ENCODE data around the gene YEATS4.
"Not testable (repeated sequence)": the region's sequence is repeated elsewhere in the genome, so short reads cannot be mapped to it uniquely, and the experiment has no call there.

The YEATS4 gene

GRCh38 chr12:69359531-69360347, at the start of gene YEATS4:
Gene YEATS4, plus strand, starts transcription at chr12:69359743. Its CDS starts 230 bp downstream, at chr12:69359973.
- peak; percentile 80 to 82 for DNase-seq (ENCODE audit: low read depth in 2 of 2)

- DNase-seq (ENCODE audit: low read depth in 2 of 2), result no peak
Observed at GRCh38 chr12:69313209-69313608, 46.3 kb upstream of the YEATS4 start.

- not testable (repeated sequence) for DNase-seq (ENCODE audit: low read depth in 2 of 2)
Observed at GRCh38 chr12:69316784-69317183, 42.8 kb upstream of the YEATS4 start.

GRCh38 chr12:69317233-69317632, 42.3 kb upstream of the YEATS4 start:
- not testable (repeated sequence) for DNase-seq (ENCODE audit: low read depth in 2 of 2)

GRCh38 chr12:69318225-69318624, 41.3 kb upstream of the YEATS4 start:
- no peak for DNase-seq (ENCODE audit: low read depth in 2 of 2)

GRCh38 chr12:69321351-69321750, 38.2 kb upstream of the YEATS4 start:
- no peak for DNase-seq (ENCODE audit: low read depth in 2 of 2)

GRCh38 chr12:69324797-69325466, 34.6 kb upstream of the YEATS4 start:
- no peak for DNase-seq (ENCODE audit: low read depth in 2 of 2)

GRCh38 chr12:69328426-69328825, 31.1 kb upstream of the YEATS4 start:
- DNase-seq (ENCODE audit: low read depth in 2 of 2), result no peak

GRCh38 chr12:69329669-69330428, 29.7 kb upstream of the YEATS4 start:
- no peak for DNase-seq (ENCODE audit: low read depth in 2 of 2)

GRCh38 chr12:69330475-69331473, 28.8 kb upstream of the YEATS4 start:
- DNase-seq (ENCODE audit: low read depth in 2 of 2), result peak; percentile 17 to 33

GRCh38 chr12:69331519-69331908, 28.0 kb upstream of the YEATS4 start:
- DNase-seq (ENCODE audit: low read depth in 2 of 2), result no peak

- DNase-seq (ENCODE audit: low read depth in 2 of 2), result no peak
Observed at GRCh38 chr12:69331909-69332684, 27.4 kb upstream of the YEATS4 start.

- no peak for DNase-seq (ENCODE audit: low read depth in 2 of 2)
Observed at GRCh38 chr12:69332815-69333358, 26.7 kb upstream of the YEATS4 start.

GRCh38 chr12:69334158-69334557, 25.4 kb upstream of the YEATS4 start:
- no peak for DNase-seq (ENCODE audit: low read depth in 2 of 2)

- DNase-seq (ENCODE audit: low read depth in 2 of 2), result no peak
Observed at GRCh38 chr12:69337311-69338090, 22.0 kb upstream of the YEATS4 start.

- no peak for DNase-seq (ENCODE audit: low read depth in 2 of 2)
Observed at GRCh38 chr12:69338120-69338859, 21.3 kb upstream of the YEATS4 start.

- no peak for DNase-seq (ENCODE audit: low read depth in 2 of 2)
Observed at GRCh38 chr12:69338936-69339335, 20.6 kb upstream of the YEATS4 start.

GRCh38 chr12:69339999-69340398, 19.5 kb upstream of the YEATS4 start:
- DNase-seq (ENCODE audit: low read depth in 2 of 2), result no peak

- DNase-seq (ENCODE audit: low read depth in 2 of 2), result no peak
Observed at GRCh38 chr12:69341328-69341727, 18.2 kb upstream of the YEATS4 start.

Measured in stimulated activated CD4-positive, alpha-beta T cell treated with anti-CD3 and anti-CD28 coated beads, Interleukin-15, amount 100 ng/mL, for 48 hours (primary cell).